B cell (primary cell): Measurements from ENCODE around the gene SNED1.

Experiments
- CTCF ChIP-seq: fragments of 200-600 bp; IDR thresholded peaks from one replicate; pipeline ENCODE4 v1.8.0; 2022; ENCODE audit warnings: antibody characterized with exemption, mild to moderate bottlenecking
- EZH2 ChIP-seq: IDR thresholded peaks from 2 replicates; pipeline ENCODE4 v1.6.1; 2012; ENCODE audit warnings: borderline replicate concordance, low read depth, mild to moderate bottlenecking, moderate library complexity, low read length; ENCODE audit not compliant: insufficient read depth, poor library complexity, severe bottlenecking

DNA sequence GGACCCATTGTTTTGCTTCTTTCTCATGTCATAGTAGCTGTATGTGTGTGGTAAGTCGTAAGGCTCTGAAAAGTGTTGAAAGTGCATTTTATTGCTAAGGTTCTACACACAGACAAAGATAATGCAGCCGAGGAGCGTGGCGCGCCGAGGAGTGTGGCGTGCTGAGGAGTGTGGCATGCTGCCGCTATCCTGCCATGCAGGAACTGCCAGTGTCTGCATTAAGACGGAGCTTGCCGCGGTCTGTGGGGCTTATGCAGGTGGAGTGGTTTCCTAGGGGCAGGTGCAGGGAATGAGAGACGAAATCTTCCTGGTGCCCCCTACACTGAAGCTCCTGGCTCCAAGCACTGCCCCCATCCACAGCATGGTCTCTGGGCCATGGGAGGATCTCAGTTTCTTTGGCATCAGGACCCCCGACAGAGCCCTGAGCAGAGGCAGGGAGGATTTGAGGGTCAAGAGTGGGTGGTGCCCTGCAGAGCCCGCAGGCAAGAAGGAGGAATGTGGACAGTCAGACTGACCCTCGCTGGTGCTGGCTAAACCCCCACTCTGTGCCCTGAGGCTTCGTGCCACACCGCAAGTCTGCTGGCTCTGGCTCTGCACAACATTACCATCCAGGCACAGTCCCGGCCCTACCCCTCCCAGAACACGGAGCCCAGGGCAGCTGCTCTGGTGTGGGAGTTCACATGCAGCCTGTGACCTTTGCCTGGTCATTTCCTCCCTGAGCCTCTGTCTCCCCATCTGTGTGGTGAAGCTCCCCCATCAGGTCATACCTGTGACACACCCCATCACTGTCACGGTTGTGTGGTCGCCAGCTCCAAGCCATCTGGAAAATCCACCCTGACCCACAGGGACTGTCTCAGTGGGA is 3.2 kb downstream of the SNED1 start:
- TF ChIP-seq CTCF, result no peak
- TF ChIP-seq EZH2, result no peak
